Prostate gland (tissue), 2 donors: Measurements from ENCODE around the gene ELAVL2.

ENCODE experiments used
- CTCF ChIP-seq, 4 experiments: fragments of 200-600 bp in 2 of 4; fragments of 450-650 bp in 2 of 4; sonication (generic) in 2 of 4; IDR thresholded peaks; 1 replicate in 3 of 4; 2 replicates in 1 of 4; pipeline ENCODE4 v1.5.1; 2016 to 2019; ENCODE audit warnings: antibody characterized with exemption in 4 of 4, mild to moderate bottlenecking in 2 of 4, moderate library complexity in 2 of 4
- POLR2A ChIP-seq: fragments of 450-650 bp; IDR thresholded peaks from one replicate; pipeline ENCODE4 v1.6.1; 2016; ENCODE audit warnings: antibody characterized with exemption, mild to moderate bottlenecking

GRCh38 chr9:23740531-23740930 lies 85.5 kb downstream of the ELAVL2 start:
- TF ChIP-seq CTCF (IDR thresholded peaks at IDR 0.05) (no peak), POLR2A (no peak)
